ENCODE results near the gene HDGFL2. TPM values are rescaled to one million over a fixed set of nuclear protein-coding genes. Genes with fewer than 3 reads are reported as not detected.

HDGFL2 gene
- total RNA-seq, 1 experiment from 2014 or later = 75.2 TPM

- Histone ChIP-seq H3K9ac (ENCODE audit: low read length) (no peak within 1 kb of the TSS), H3K9me3 (ENCODE audit: control insufficient read depth in 1 of 2, insufficient read depth in 1 of 2, low read depth in 1 of 2, low read length in 2 of 2) (no peaks in the 10 kb centered on the region), H2AFZ (ENCODE audit: low read depth, low read length, poor library complexity, severe bottlenecking) (no peak within 1 kb of the TSS), H3K27ac (ENCODE audit: low read depth, low read length) (no peak within 1 kb of the TSS; the same call in 1 of the 2 replicates), H3K4me1 (ENCODE audit: control insufficient read depth in 1 of 2, insufficient read depth in 2 of 2, low read length in 2 of 2) (peaks cover 14 to 28% of the 10 kb centered on the region in 2 experiments; a peak in 3 of 4 replicates), H3K4me3 (replicated peaks in 1 of 2; ENCODE audit: low read depth in 1 of 2, low read length in 2 of 2) (no peak within 1 kb of the TSS), H3K27me3 (ENCODE audit: insufficient read depth, low read length) (no peaks in the 10 kb centered on the region), H3K9me2 (ENCODE audit: insufficient read depth) (no peaks in the 10 kb centered on the region), H3K36me3 (ENCODE audit: control insufficient read depth in 1 of 2, insufficient read depth in 2 of 2, low read length in 2 of 2) (no peaks in the 10 kb centered on the region), H4K20me1 (ENCODE audit: insufficient read depth) (no peaks in the 10 kb centered on the region), H3K4me2 (ENCODE audit: low read length) (peak within 1 kb of the TSS; percentile 24; the same call in 1 of the 2 replicates), H3K79me2 (ENCODE audit: insufficient read depth, low read length) (no peaks in the 10 kb centered on the region)
- intact Hi-C loops (cut with micrococcal nuclease) = no loop called here
- ATAC-seq (no peak), DNase-seq (ENCODE audit: low read depth, low spot score) (no peak)
- no peak for TF ChIP-seq MAX (IDR thresholded peaks at IDR 0.05)
- no peak for TF ChIP-seq CBX3 (IDR thresholded peaks at IDR 0.05; ENCODE audit: low read depth)
- TF ChIP-seq TCF7L2 (IDR thresholded peaks at IDR 0.05; ENCODE audit: borderline replicate concordance, extremely low read depth, insufficient read depth, insufficient read length) = no peak
- no peak for TF ChIP-seq ATF3 (IDR thresholded peaks at IDR 0.05)
- TF ChIP-seq CTCF (IDR thresholded peaks at IDR 0.05 in 2 of 3, conservative IDR thresholded peaks at IDR 0.05 in 1 of 3; ENCODE audit: borderline replicate concordance in 1 of 3, insufficient read depth in 1 of 3, low read depth in 2 of 3, low read length in 2 of 3) = no peak
- TF ChIP-seq SP1 (IDR thresholded peaks at IDR 0.05; ENCODE audit: low read depth) = no peak
- TF ChIP-seq EZH2phosphoT487 (IDR thresholded peaks at IDR 0.05; ENCODE audit: borderline replicate concordance) = no peak
- no peak for TF ChIP-seq ZFX (IDR thresholded peaks at IDR 0.05)
- TF ChIP-seq POLR2A (IDR thresholded peaks at IDR 0.05; ENCODE audit: borderline replicate concordance, extremely low read depth, insufficient read depth, insufficient read length) = no peak
- ChIA-PET CTCF (interaction anchor here (0.7 to 1.0 kb wide), 2 partner anchors 15 to 94 kb away, joined by 3 read pairs; no protein-coding TSS in a partner anchor), POLR2A (no interaction called here), RAD21 (ENCODE audit: low non-redundant PET in 1 of 2, low total read pairs in 2 of 2, uncharacterized antibody in 2 of 2, unreplicated experiment in 2 of 2) (no interaction called here)
- no TSS peak for BruUV-seq (replicated peaks)
Measured at GRCh38 chr19:4539693-4540581, 67.8 kb downstream of the HDGFL2 start, which contains the start of gene LRG1. LRG1 (minus strand) TSS chr19:4540036; CDS start chr19:4540013, 23 bp downstream.
